ENCODE measurements around the gene ADAMTS16.

Gene ADAMTS16

DNA sequence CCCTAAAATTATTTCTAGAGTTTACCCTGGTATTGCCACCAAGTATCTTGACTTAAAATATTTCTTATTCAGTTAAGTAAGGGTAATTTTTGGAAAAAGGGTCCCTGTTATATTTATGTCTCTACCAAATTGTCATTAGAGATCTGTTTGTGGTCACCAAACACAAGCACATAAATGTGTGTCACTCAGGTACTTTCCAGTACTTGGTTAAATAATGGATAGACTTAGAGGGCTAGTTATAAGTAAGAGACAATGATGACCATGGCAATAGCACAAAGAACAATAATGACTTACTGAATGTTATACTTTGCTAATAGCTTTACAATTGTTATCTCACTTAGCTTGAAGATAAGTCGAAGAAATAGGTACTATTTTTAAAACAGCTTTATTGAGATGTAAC lies 9.0 kb downstream of the ADAMTS16 start:
- Histone ChIP-seq H3K14ac (ENCODE audit: low read length) (no peak overlapping the region), H3K79me2 (ENCODE audit: control insufficient read depth, insufficient read depth, low read length, poor library complexity) (no peaks in the 10 kb centered on the region), H3K36me3 (ENCODE audit: control insufficient read depth in 1 of 2, insufficient read depth in 2 of 2, low read length in 2 of 2) (no peaks in the 10 kb centered on the region), H3K27me3 (ENCODE audit: insufficient read depth, low read length) (no peaks in the 10 kb centered on the region), H3K4me2 (ENCODE audit: low read length) (no peak overlapping the region), H3K23ac (ENCODE audit: low read length) (no peak overlapping the region), H2BK12ac (ENCODE audit: low read length) (no peak overlapping the region), H3K9ac (ENCODE audit: low read length) (no peak overlapping the region), H4K91ac (ENCODE audit: low read depth, low read length) (no peak overlapping the region), H3K9me3 (ENCODE audit: insufficient read depth, low read depth, low read length) (peaks cover 4% of the 10 kb centered on the region), H4K8ac (ENCODE audit: low read depth, low read length) (no peak overlapping the region), H3K4me1 (ENCODE audit: control insufficient read depth in 1 of 2, insufficient read depth in 2 of 2, low read length in 2 of 2) (no peaks in the 10 kb centered on the region), H2BK5ac (ENCODE audit: low read depth, low read length, poor library complexity) (no peak overlapping the region), H3K18ac (ENCODE audit: low read length) (no peak overlapping the region), H3K79me1 (ENCODE audit: low read length) (peaks cover 2% of the 10 kb centered on the region), H3K27ac (ENCODE audit: low read depth, low read length) (no peak overlapping the region), H2BK120ac (ENCODE audit: insufficient read depth, low read length, poor library complexity) (no peak overlapping the region), H3K4me3 (ENCODE audit: low read depth, low read length) (no peak overlapping the region), H2AFZ (ENCODE audit: insufficient read depth, low read length, poor library complexity) (no peak overlapping the region), H3K4ac (ENCODE audit: low read depth, low read length) (no peak overlapping the region), H4K12ac (ENCODE audit: low read depth, low read length) (no peak overlapping the region), H2AK5ac (ENCODE audit: low read length) (no peak overlapping the region)
- WGBS (ENCODE audit: extremely low coverage, insufficient coverage, insufficient read length): no CpG with 5 or more reads among the region's 1 CpG
- DNase-seq: no peak

- Histone ChIP-seq H4K12ac (ENCODE audit: low read depth, low read length) (no peak overlapping the region), H2AFZ (ENCODE audit: insufficient read depth, low read length, poor library complexity) (no peak overlapping the region), H3K36me3 (ENCODE audit: control insufficient read depth in 1 of 2, insufficient read depth in 2 of 2, low read length in 2 of 2) (no peaks in the 10 kb centered on the region), H3K27ac (ENCODE audit: low read depth, low read length) (no peak overlapping the region), H2AK5ac (ENCODE audit: low read length) (no peak overlapping the region), H3K4me3 (ENCODE audit: low read depth, low read length) (no peak overlapping the region), H3K4me1 (ENCODE audit: control insufficient read depth in 1 of 2, insufficient read depth in 2 of 2, low read length in 2 of 2) (no peaks in the 10 kb centered on the region), H3K9ac (ENCODE audit: low read length) (peak overlapping the region; percentile 33), H2BK120ac (ENCODE audit: insufficient read depth, low read length, poor library complexity) (no peak overlapping the region), H3K79me1 (ENCODE audit: low read length) (no peaks in the 10 kb centered on the region), H3K9me3 (ENCODE audit: insufficient read depth, low read depth, low read length) (peaks cover 4% of the 10 kb centered on the region), H4K8ac (ENCODE audit: low read depth, low read length) (no peak overlapping the region), H3K18ac (ENCODE audit: low read length) (no peak overlapping the region), H3K4ac (ENCODE audit: low read depth, low read length) (no peak overlapping the region), H3K79me2 (ENCODE audit: control insufficient read depth, insufficient read depth, low read length, poor library complexity) (no peaks in the 10 kb centered on the region), H3K23ac (ENCODE audit: low read length) (no peak overlapping the region), H3K14ac (ENCODE audit: low read length) (no peak overlapping the region), H3K27me3 (ENCODE audit: insufficient read depth, low read length) (no peaks in the 10 kb centered on the region), H3K4me2 (ENCODE audit: low read length) (no peak overlapping the region), H2BK5ac (ENCODE audit: low read depth, low read length, poor library complexity) (no peak overlapping the region), H2BK12ac (ENCODE audit: low read length) (no peak overlapping the region), H4K91ac (ENCODE audit: low read depth, low read length) (no peak overlapping the region)
- no peak for DNase-seq
- no CpG with 5 or more reads among the region's 3 CpGs for WGBS (ENCODE audit: extremely low coverage, insufficient coverage, insufficient read length)
Observed at GRCh38 chr5:5150667-5151066, 10.5 kb downstream of the ADAMTS16 start.

DNA sequence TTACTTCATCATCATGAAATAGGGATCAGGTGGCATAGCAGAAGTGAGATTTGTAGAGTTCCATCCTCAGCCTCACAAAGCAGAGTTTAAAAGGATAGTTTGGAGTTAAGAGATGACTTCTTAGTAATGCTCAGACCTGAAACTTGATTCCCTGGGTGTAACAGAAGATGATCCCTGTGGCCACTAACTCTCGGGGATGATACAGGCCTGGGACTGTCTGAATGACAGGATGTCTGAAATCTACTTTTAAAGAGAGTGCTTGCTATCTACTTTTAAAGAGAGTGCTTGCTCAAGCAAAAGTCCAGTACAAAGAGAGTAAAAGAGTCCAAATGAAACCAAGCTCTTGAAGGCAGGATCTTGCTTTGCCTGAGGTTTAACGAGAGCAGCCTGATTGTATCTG lies 14.6 kb downstream of the ADAMTS16 start:
- H3K4ac ChIP-seq (ENCODE audit: low read depth, low read length): no peak overlapping the region
- peaks cover 4% of the 10 kb centered on the region for H3K9me3 ChIP-seq (ENCODE audit: insufficient read depth, low read depth, low read length)
- no CpG with 5 or more reads among the region's 2 CpGs for WGBS (ENCODE audit: extremely low coverage, insufficient coverage, insufficient read length)
- H3K23ac ChIP-seq (ENCODE audit: low read length): no peak overlapping the region
- H2BK5ac ChIP-seq (ENCODE audit: low read depth, low read length, poor library complexity): no peak overlapping the region
- H3K27me3 ChIP-seq (ENCODE audit: insufficient read depth, low read length): no peaks in the 10 kb centered on the region
- H3K36me3 ChIP-seq (ENCODE audit: control insufficient read depth in 1 of 2, insufficient read depth in 2 of 2, low read length in 2 of 2): no peaks in the 10 kb centered on the region
- DNase-seq: no peak
- no peak overlapping the region for H2BK12ac ChIP-seq (ENCODE audit: low read length)
- H3K4me1 ChIP-seq (ENCODE audit: control insufficient read depth in 1 of 2, insufficient read depth in 2 of 2, low read length in 2 of 2): peaks cover 0 to 1% of the 10 kb centered on the region in 2 experiments
- no peak overlapping the region for H3K18ac ChIP-seq (ENCODE audit: low read length)
- H4K91ac ChIP-seq (ENCODE audit: low read depth, low read length): no peak overlapping the region
- no peak overlapping the region for H3K27ac ChIP-seq (ENCODE audit: low read depth, low read length)
- H3K4me3 ChIP-seq (ENCODE audit: low read depth, low read length): no peak overlapping the region
- H2AK5ac ChIP-seq (ENCODE audit: low read length): no peak overlapping the region
- H4K12ac ChIP-seq (ENCODE audit: low read depth, low read length): no peak overlapping the region
- H3K79me1 ChIP-seq (ENCODE audit: low read length): no peaks in the 10 kb centered on the region
- no peak overlapping the region for H2BK120ac ChIP-seq (ENCODE audit: insufficient read depth, low read length, poor library complexity)
- no peak overlapping the region for H3K9ac ChIP-seq (ENCODE audit: low read length)
- H3K14ac ChIP-seq (ENCODE audit: low read length): no peak overlapping the region
- H3K4me2 ChIP-seq (ENCODE audit: low read length): no peak overlapping the region
- H3K79me2 ChIP-seq (ENCODE audit: control insufficient read depth, insufficient read depth, low read length, poor library complexity): no peaks in the 10 kb centered on the region
- H2AFZ ChIP-seq (ENCODE audit: insufficient read depth, low read length, poor library complexity): no peak overlapping the region
- H4K8ac ChIP-seq (ENCODE audit: low read depth, low read length): no peak overlapping the region

GRCh38 chr5:5155617-5156016 lies 15.5 kb downstream of the ADAMTS16 start:
- no peaks in the 10 kb centered on the region for H3K27me3 ChIP-seq (ENCODE audit: insufficient read depth, low read length)
- no peaks in the 10 kb centered on the region for H3K9me3 ChIP-seq (ENCODE audit: insufficient read depth, low read depth, low read length)
- no peak overlapping the region for H3K23ac ChIP-seq (ENCODE audit: low read length)
- WGBS (ENCODE audit: extremely low coverage, insufficient coverage, insufficient read length): no CpG with 5 or more reads among the region's 1 CpG
- no peaks in the 10 kb centered on the region for H3K36me3 ChIP-seq (ENCODE audit: control insufficient read depth in 1 of 2, insufficient read depth in 2 of 2, low read length in 2 of 2)
- no peak overlapping the region for H2BK12ac ChIP-seq (ENCODE audit: low read length)
- H3K14ac ChIP-seq (ENCODE audit: low read length): no peak overlapping the region
- H3K79me2 ChIP-seq (ENCODE audit: control insufficient read depth, insufficient read depth, low read length, poor library complexity): no peaks in the 10 kb centered on the region
- H2AFZ ChIP-seq (ENCODE audit: insufficient read depth, low read length, poor library complexity): no peak overlapping the region
- no peak overlapping the region for H2AK5ac ChIP-seq (ENCODE audit: low read length)
- no peak overlapping the region for H4K12ac ChIP-seq (ENCODE audit: low read depth, low read length)
- no peak overlapping the region for H3K4me3 ChIP-seq (ENCODE audit: low read depth, low read length)
- no peak overlapping the region for H4K91ac ChIP-seq (ENCODE audit: low read depth, low read length)
- H3K4me1 ChIP-seq (ENCODE audit: control insufficient read depth in 1 of 2, insufficient read depth in 2 of 2, low read length in 2 of 2): peaks cover 0 to 1% of the 10 kb centered on the region in 2 experiments
- H3K4ac ChIP-seq (ENCODE audit: low read depth, low read length): no peak overlapping the region
- no peak overlapping the region for H3K4me2 ChIP-seq (ENCODE audit: low read length)
- H3K18ac ChIP-seq (ENCODE audit: low read length): no peak overlapping the region
- no peaks in the 10 kb centered on the region for H3K79me1 ChIP-seq (ENCODE audit: low read length)
- H4K8ac ChIP-seq (ENCODE audit: low read depth, low read length): no peak overlapping the region
- DNase-seq: no peak
- H2BK5ac ChIP-seq (ENCODE audit: low read depth, low read length, poor library complexity): no peak overlapping the region
- no peak overlapping the region for H2BK120ac ChIP-seq (ENCODE audit: insufficient read depth, low read length, poor library complexity)
- H3K27ac ChIP-seq (ENCODE audit: low read depth, low read length): no peak overlapping the region
- no peak overlapping the region for H3K9ac ChIP-seq (ENCODE audit: low read length)

Data from trophoblast cell (in vitro differentiated cells and primary cell).